Gastrocnemius medialis (tissue), 4 donors: ENCODE results near the gene C4orf51. TPM values are rescaled to one million over a fixed set of nuclear protein-coding genes. Genes with fewer than 3 reads are reported as not detected.
A peak's percentile ranks its signal among the peaks of the same experiment; 100 is the strongest.
"Not testable (repeated sequence)": the region's sequence is repeated elsewhere in the genome, so short reads cannot be mapped to it uniquely, and the experiment has no call there.

Experiments
- ATAC-seq, 2 donors: fragments of 150-250 bp; one replicate each; pipeline ENCODE4 v1.9.1; 2016
- DNase-seq, 2 donors: peaks; one replicate each; pipeline ENCODE4 v3.0.0-alpha.2; 2019
- H3K27ac ChIP-seq, 4 donors: fragments of 200-600 bp; sonication (generic); 1 replicate in 1 of 4; 2 replicates in 3 of 4; pipeline ENCODE4 v1.5.1; 2016 to 2018; ENCODE audit warnings: mild to moderate bottlenecking in 2 of 4, moderate library complexity in 1 of 4
- H3K27me3 ChIP-seq, 3 donors: fragments of 200-600 bp; sonication (generic) in 2 of 3; 1 replicate in 1 of 3; 2 replicates in 2 of 3; pipeline versions ENCODE4 v1.5.1 to v1.6.0; 2016 to 2019; ENCODE audit warnings: mild to moderate bottlenecking in 1 of 3, moderate library complexity in 1 of 3
- H3K36me3 ChIP-seq, 2 donors: fragments of 200-600 bp; sonication (generic) in 1 of 2; one replicate each; pipeline ENCODE4 v1.5.1; 2017 to 2018
- H3K4me1 ChIP-seq, 2 donors: fragments of 200-600 bp; sonication (generic) in 1 of 2; one replicate each; pipeline ENCODE4 v1.5.1; 2016 to 2017; ENCODE audit warnings: mild to moderate bottlenecking in 2 of 2
- H3K4me3 ChIP-seq, 4 donors: fragments of 200-600 bp; sonication (generic) in 3 of 4; 1 replicate in 1 of 4; 2 replicates in 3 of 4; pipeline ENCODE4 v1.5.1; 2016 to 2019; ENCODE audit warnings: mild to moderate bottlenecking in 2 of 4
- H3K9me3 ChIP-seq, 3 donors: fragments of 200-600 bp; sonication (generic) in 2 of 3; 1 replicate in 1 of 3; 2 replicates in 2 of 3; pipeline ENCODE4 v1.5.1; 2016 to 2019
- POLR2A ChIP-seq, 2 donors: fragments of 450-650 bp; IDR thresholded peaks; one replicate each; pipeline ENCODE4 v1.6.1; 2017; ENCODE audit warnings: antibody characterized with exemption in 2 of 2, mild to moderate bottlenecking in 2 of 2, moderate library complexity in 2 of 2
- in situ Hi-C, 4 donors: fragments of 200-750 bp; cut with MboI; loops; one replicate each; pipeline versions ENCODE4 v1.15.0 to v1.8.0; 2017; ENCODE audit warnings: low sequenced_read_pairs in 4 of 4
- intact Hi-C: fragments of 100-400 bp; cut with DNase I; formaldehyde crosslinking; loops from one replicate; pipeline ENCODE4 v1.15.1; 2023; ENCODE audit warnings: low total_unique reads
- total RNA-seq, 4 donors: library from RNA; depleted of rRNA; stranded (reverse); fragments of >200 nt; gene quantifications; one replicate each; pipeline versions ENCODE4 v1.1.0 to v1.2.3, GENCODE V29; 2016
- TF ChIP-seq, protein P1 (sequence below), 5 experiments: fragments of 450-650 bp in 3 of 5; fragments of 200-600 bp in 2 of 5; sonication (generic) in 2 of 5; IDR thresholded peaks in 4 of 5; conservative IDR thresholded peaks in 1 of 5; 1 replicate in 4 of 5; 2 replicates in 1 of 5; pipeline ENCODE4 v1.5.1; 2016 to 2019; ENCODE audit warnings: antibody characterized with exemption in 5 of 5, mild to moderate bottlenecking in 3 of 5, moderate library complexity in 3 of 5

The C4orf51 gene
- not detected for total RNA-seq

DNA sequence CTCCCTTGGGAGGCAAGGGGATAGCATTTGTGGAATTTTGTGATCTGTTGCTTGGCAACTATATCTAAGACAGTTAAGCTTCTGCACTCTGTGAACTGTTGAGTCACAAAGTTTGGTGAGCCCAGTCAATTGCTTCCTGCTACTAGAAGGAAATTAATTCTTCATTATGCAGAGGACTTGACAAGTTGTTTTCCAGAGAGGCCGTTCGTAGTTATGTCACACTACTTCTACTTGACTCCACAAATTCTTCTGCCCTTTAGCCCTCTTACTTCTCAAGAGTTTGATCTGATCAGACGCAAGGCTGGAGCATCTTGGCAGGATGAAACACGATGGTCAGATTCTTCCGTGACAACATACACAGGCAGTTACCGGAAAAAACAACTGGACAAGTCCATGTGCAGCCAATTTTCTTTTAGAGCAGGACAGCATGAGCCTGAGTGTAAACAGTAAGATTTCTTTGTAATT, at the start of gene C4orf51:
Gene C4orf51 (plus strand): TSS at position 156 of the 465 bp plus-strand sequence. CDS start 58 bp downstream, at position 214.
- TF ChIP-seq, protein P1, sequence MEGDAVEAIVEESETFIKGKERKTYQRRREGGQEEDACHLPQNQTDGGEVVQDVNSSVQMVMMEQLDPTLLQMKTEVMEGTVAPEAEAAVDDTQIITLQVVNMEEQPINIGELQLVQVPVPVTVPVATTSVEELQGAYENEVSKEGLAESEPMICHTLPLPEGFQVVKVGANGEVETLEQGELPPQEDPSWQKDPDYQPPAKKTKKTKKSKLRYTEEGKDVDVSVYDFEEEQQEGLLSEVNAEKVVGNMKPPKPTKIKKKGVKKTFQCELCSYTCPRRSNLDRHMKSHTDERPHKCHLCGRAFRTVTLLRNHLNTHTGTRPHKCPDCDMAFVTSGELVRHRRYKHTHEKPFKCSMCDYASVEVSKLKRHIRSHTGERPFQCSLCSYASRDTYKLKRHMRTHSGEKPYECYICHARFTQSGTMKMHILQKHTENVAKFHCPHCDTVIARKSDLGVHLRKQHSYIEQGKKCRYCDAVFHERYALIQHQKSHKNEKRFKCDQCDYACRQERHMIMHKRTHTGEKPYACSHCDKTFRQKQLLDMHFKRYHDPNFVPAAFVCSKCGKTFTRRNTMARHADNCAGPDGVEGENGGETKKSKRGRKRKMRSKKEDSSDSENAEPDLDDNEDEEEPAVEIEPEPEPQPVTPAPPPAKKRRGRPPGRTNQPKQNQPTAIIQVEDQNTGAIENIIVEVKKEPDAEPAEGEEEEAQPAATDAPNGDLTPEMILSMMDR (IDR thresholded peaks at IDR 0.05 in 4 of 5, conservative IDR thresholded peaks at IDR 0.05 in 1 of 5): no peak
- no peak for TF ChIP-seq POLR2A (IDR thresholded peaks at IDR 0.05)
- H3K4me3 ChIP-seq: peak within 1 kb of the TSS; percentile 16 to 32 (median 26)
- intact Hi-C loops: loop anchor here (2.0 to 5.0 kb wide), 4 partner anchors 17 to 257 kb away; partner anchors contain the start of genes SMAD1 and ZNF827
- H3K9me3 ChIP-seq: peaks cover 0 to 5% (median 0%) of the 10 kb centered on the region in 3 donors
- in situ Hi-C loops: no loop called here
- H3K4me1 ChIP-seq: peaks cover 25 to 36% of the 10 kb centered on the region in 2 donors
- no peaks in the 10 kb centered on the region for H3K36me3 ChIP-seq
- ATAC-seq (peak; percentile 74 to 89), DNase-seq (peak; percentile 25 to 68)
- no peaks in the 10 kb centered on the region for H3K27me3 ChIP-seq
- peak within 1 kb of the TSS; percentile 79 to 91 (median 82) for H3K27ac ChIP-seq

DNA sequence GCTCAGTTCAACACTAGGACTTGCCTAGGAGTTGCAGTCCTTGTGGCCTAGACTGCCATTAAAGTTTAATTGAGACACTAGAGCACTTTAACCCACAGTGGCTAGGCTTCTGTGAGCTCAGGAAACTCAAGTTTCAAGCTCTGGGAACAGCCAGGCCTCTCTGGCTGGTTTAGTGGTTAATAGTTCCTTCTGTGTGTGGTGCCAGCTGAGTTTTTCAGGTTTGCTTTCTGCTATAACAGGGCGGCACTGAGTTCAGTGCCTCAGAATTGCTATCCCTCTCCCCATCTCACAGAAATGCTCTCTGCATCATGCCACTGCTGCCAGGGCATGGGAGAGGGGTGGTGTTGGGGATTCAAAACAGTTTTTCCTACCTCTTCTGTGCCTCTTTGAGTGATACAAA, 44.8 kb upstream of the C4orf51 start:
- Histone ChIP-seq H3K9me3 (no peaks in the 10 kb centered on the region), H3K27me3 (no peaks in the 10 kb centered on the region), H3K27ac (no peak overlapping the region), H3K36me3 (peaks cover 0 to 6% of the 10 kb centered on the region in 2 donors), H3K4me1 (peaks cover 0 to 3% of the 10 kb centered on the region in 2 donors), H3K4me3 (no peak overlapping the region)
- no peak for TF ChIP-seq POLR2A (IDR thresholded peaks at IDR 0.05)
- TF ChIP-seq, protein P1 (IDR thresholded peaks at IDR 0.05 in 4 of 5, conservative IDR thresholded peaks at IDR 0.05 in 1 of 5): no peak
- no peak for ATAC-seq
- in situ Hi-C loops (no loop called here), intact Hi-C loops (no loop called here)
- DNase-seq: no peak

DNA sequence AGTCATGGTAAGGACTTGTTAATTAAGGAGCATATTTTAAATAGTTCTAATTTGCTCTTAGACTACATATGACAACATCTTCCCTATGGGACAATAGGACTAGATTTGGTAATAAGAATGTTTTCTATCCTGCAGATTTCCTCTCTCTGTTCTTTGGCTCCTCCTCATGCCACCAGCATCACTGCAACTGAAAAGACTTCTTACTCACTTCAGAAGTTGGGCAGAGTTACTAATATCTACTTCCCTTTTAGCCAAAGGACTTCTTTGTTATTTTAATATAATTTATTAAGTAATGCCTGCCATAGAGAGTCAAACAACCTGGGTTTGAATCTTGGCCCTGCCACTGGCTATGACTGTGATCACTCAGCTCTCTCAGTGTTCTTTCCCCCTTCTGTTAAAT, 44.3 kb upstream of the C4orf51 start:
- no peak overlapping the region for H3K27ac ChIP-seq
- H3K4me3 ChIP-seq: no peak overlapping the region
- ATAC-seq: no peak
- TF ChIP-seq, protein P1 (IDR thresholded peaks at IDR 0.05 in 4 of 5, conservative IDR thresholded peaks at IDR 0.05 in 1 of 5): no peak
- no peak for TF ChIP-seq POLR2A (IDR thresholded peaks at IDR 0.05)
- in situ Hi-C loops: no loop called here
- no peaks in the 10 kb centered on the region for H3K9me3 ChIP-seq
- peaks cover 0 to 6% of the 10 kb centered on the region in 2 donors for H3K36me3 ChIP-seq
- H3K4me1 ChIP-seq: peaks cover 0 to 7% of the 10 kb centered on the region in 2 donors
- DNase-seq: no peak
- intact Hi-C loops: no loop called here
- no peaks in the 10 kb centered on the region for H3K27me3 ChIP-seq

DNA sequence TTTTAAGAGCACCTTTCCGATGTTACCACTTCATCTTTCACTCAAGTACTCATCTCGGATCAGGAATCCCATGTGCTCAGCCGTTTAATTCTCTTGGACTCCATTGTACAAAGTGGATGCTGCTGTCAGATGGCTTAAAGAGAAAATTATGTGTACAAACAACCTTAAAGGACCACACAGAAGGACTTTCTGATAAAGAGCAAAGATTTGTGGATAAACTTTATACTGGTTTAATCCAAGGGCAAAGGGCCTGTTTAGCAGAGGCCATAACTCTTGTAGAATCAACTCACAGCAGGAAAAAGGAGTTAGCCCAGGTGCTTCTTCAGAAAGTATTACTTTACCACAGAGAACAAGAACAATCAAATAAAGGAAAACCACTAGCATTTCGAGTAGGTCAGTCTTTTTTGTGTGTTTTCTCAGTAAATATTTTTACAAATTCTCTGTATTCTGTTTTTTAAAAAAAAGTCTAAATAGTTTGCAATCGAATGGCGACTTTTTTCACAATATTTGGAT, 40.7 kb upstream of the C4orf51 start:
- Histone ChIP-seq H3K27ac (no peak overlapping the region), H3K4me3 (no peak overlapping the region), H3K27me3 (no peaks in the 10 kb centered on the region), H3K9me3 (no peaks in the 10 kb centered on the region), H3K4me1 (peaks cover 0 to 7% of the 10 kb centered on the region in 2 donors), H3K36me3 (peaks cover 0 to 6% of the 10 kb centered on the region in 2 donors)
- intact Hi-C loops (no loop called here), in situ Hi-C loops (no loop called here)
- DNase-seq: no peak
- TF ChIP-seq, protein P1 (IDR thresholded peaks at IDR 0.05 in 4 of 5, conservative IDR thresholded peaks at IDR 0.05 in 1 of 5): no peak
- no peak for TF ChIP-seq POLR2A (IDR thresholded peaks at IDR 0.05)
- no peak for ATAC-seq

DNA sequence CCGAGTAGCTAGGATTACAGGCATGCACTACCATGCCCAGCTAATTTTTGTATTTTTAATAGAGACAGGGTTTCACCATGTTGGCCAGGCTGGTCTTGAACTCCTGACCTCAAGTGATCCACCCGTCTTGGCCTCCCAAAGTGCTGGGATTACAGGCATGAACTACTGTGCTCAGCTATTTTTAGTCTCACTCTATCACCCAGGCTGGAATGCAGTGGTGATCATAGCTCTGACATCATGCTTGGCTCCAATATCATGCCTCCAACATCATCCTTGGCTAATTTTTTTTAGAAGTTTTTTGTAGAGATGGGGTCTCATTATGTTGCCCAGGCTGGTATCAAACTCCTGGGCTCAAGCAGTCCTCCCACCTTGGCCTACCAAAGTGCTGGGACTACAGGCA, 39.7 kb upstream of the C4orf51 start:
- in situ Hi-C loops, H3K27me3 ChIP-seq, DNase-seq, H3K4me1 ChIP-seq, H3K9me3 ChIP-seq, H3K36me3 ChIP-seq, H3K4me3 ChIP-seq, intact Hi-C loops: not testable (repeated sequence)
- H3K27ac ChIP-seq: peak overlapping the region in 1 of 4 donors; percentile 30
- ATAC-seq: peak in 1 of 2 donors; percentile 55
